IMR-90 (cell line): ENCODE measurements around the gene SRGAP3. TPM values are rescaled to one million over a fixed set of nuclear protein-coding genes. Genes with fewer than 3 reads are reported as not detected.

ENCODE experiments used
- ATAC-seq: fragments of 200-7000 bp; cut with Tn5 transposase; 2 replicates; pipeline ENCODE4 v1.9.1; 2020; ENCODE audit warnings: low read depth, mild to moderate bottlenecking, moderate library complexity
- BruUV-seq: library from RNA; stranded (reverse); fragments of 400-500 nt; replicated peaks from 2 replicates; lab custom pipeline; 2021; lab: Mats Ljungman, UMichigan
- CTCF ChIA-PET: fragments of 300-600 bp; formaldehyde crosslinking; extraction: SDS; loops from one replicate; lab custom pipeline; 2021; ENCODE audit warnings: antibody characterized with exemption; lab: Yijun Ruan, JAX
- POLR2A ChIA-PET: fragments of 300-600 bp; sonication (Branson Sonifier 250); formaldehyde crosslinking; loops from one replicate; lab custom pipeline; 2022; ENCODE audit warnings: antibody characterized with exemption; ENCODE audit not compliant: unreplicated experiment; lab: Charles Lee
- DNase-seq: peaks from one replicate; pipeline ENCODE4 v3.0.0; 2013
- H2AFZ ChIP-seq: replicated peaks from 2 replicates; pipeline ENCODE3; 2013; ENCODE audit warnings: low read length, mild to moderate bottlenecking; ENCODE audit not compliant: poor library complexity
- H2AK5ac ChIP-seq: 2 replicates; pipeline ENCODE4 v1.6.1; 2013; ENCODE audit warnings: low read depth, low read length, inconsistent platforms
- H2AK9ac ChIP-seq: replicated peaks from 2 replicates; pipeline ENCODE3; 2013; ENCODE audit warnings: mild to moderate bottlenecking, low read depth, low read length, moderate library complexity; ENCODE audit not compliant: poor library complexity
- H2BK120ac ChIP-seq: 2 replicates; pipeline ENCODE4 v1.6.1; 2013; ENCODE audit warnings: low read depth, low read length, inconsistent platforms
- H2BK15ac ChIP-seq: 3 replicates; pipeline ENCODE4 v1.6.1; 2013; ENCODE audit warnings: low read depth, low read length, inconsistent platforms
- H2BK20ac ChIP-seq: 2 replicates; pipeline ENCODE4 v1.6.1; 2013; ENCODE audit warnings: low read depth, mild to moderate bottlenecking, inconsistent platforms, low read length, moderate library complexity
- H2BK5ac ChIP-seq: 2 replicates; pipeline ENCODE4 v1.6.1; 2013; ENCODE audit warnings: mild to moderate bottlenecking, low read depth, low read length, inconsistent platforms; ENCODE audit not compliant: poor library complexity, severe bottlenecking
- H3K14ac ChIP-seq: replicated peaks from 2 replicates; pipeline ENCODE4 v1.6.1; 2013; ENCODE audit warnings: low read depth, low read length, inconsistent platforms
- H3K18ac ChIP-seq: 2 replicates; pipeline ENCODE4 v1.6.1; 2013; ENCODE audit warnings: low read depth, low read length, control low read depth
- H3K23ac ChIP-seq: 2 replicates; pipeline ENCODE4 v1.6.1; 2013; ENCODE audit warnings: low read depth, low read length, inconsistent platforms
- H3K27ac ChIP-seq: 2 replicates; pipeline ENCODE4 v1.5.1; 2013; ENCODE audit warnings: mild to moderate bottlenecking, control low read depth, low read length; ENCODE audit not compliant: insufficient read depth
- H3K27me3 ChIP-seq: 2 replicates; pipeline ENCODE4 v1.6.1; 2013; ENCODE audit warnings: low read length; ENCODE audit not compliant: control insufficient read depth, insufficient read depth
- H3K36me3 ChIP-seq: 2 replicates; pipeline ENCODE4 v1.6.1; 2013; ENCODE audit warnings: low read length, mixed read lengths; ENCODE audit not compliant: control insufficient read depth, insufficient read depth
- H3K4ac ChIP-seq: 2 replicates; pipeline ENCODE4 v1.6.1; 2013; ENCODE audit warnings: low read depth, low read length, inconsistent platforms
- H3K4me1 ChIP-seq: 2 replicates; pipeline ENCODE4 v1.6.1; 2013; ENCODE audit warnings: low read length, mixed read lengths; ENCODE audit not compliant: control insufficient read depth, insufficient read depth
- H3K4me2 ChIP-seq: 2 replicates; pipeline ENCODE4 v1.6.1; 2013; ENCODE audit warnings: low read depth, mild to moderate bottlenecking, control low read depth, low read length, moderate library complexity
- H3K4me3 ChIP-seq: 2 replicates; pipeline ENCODE4 v1.5.1; 2013; ENCODE audit warnings: low read depth, mild to moderate bottlenecking, control low read depth, low read length, moderate library complexity; ENCODE audit not compliant: insufficient read depth
- H3K56ac ChIP-seq: 2 replicates; pipeline ENCODE4 v1.6.1; 2013; ENCODE audit warnings: low read length, inconsistent platforms; ENCODE audit not compliant: insufficient read depth; ENCODE audit errors: extremely low read depth
- H3K79me1 ChIP-seq, 2 experiments: 2 replicates each; pipeline ENCODE4 v1.6.1; 2013; ENCODE audit warnings: low read length in 2 of 2, inconsistent platforms in 1 of 2, low read depth in 1 of 2
- H3K9ac ChIP-seq: 2 replicates; pipeline ENCODE4 v1.6.1; 2013; ENCODE audit warnings: low read depth, low read length, control low read depth
- H3K9me1 ChIP-seq: 2 replicates; pipeline ENCODE4 v1.6.1; 2013; ENCODE audit warnings: low read length, inconsistent platforms; ENCODE audit not compliant: insufficient read depth
- H3K9me3 ChIP-seq: 2 replicates; pipeline ENCODE4 v1.6.1; 2013; ENCODE audit warnings: low read length; ENCODE audit not compliant: control insufficient read depth, insufficient read depth
- H4K20me1 ChIP-seq: 2 replicates; pipeline ENCODE4 v1.6.1; 2013; ENCODE audit warnings: low read length, inconsistent platforms; ENCODE audit not compliant: insufficient read depth
- H4K5ac ChIP-seq: 2 replicates; pipeline ENCODE4 v1.6.1; 2013; ENCODE audit warnings: mild to moderate bottlenecking, low read depth, low read length, control low read depth
- H4K8ac ChIP-seq, 2 experiments: 2 replicates each; pipeline ENCODE4 v1.6.1; 2013; ENCODE audit warnings: low read depth in 2 of 2, low read length in 2 of 2, control low read depth in 1 of 2, inconsistent platforms in 1 of 2
- H4K91ac ChIP-seq: 2 replicates; pipeline ENCODE4 v1.6.1; 2013; ENCODE audit warnings: low read depth, low read length, inconsistent platforms; ENCODE audit not compliant: insufficient read depth
- BHLHE40 ChIP-seq: fragments of 150-350 bp; IDR thresholded peaks from 2 replicates; pipeline ENCODE4 v1.6.1; 2016; ENCODE audit warnings: mild to moderate bottlenecking, low read depth, low read length
- CEBPB ChIP-seq: IDR thresholded peaks from 2 replicates; pipeline ENCODE4 v1.6.1; 2012; ENCODE audit warnings: low read depth, low read length, improper control_type of control experiment
- CHD1 ChIP-seq: IDR thresholded peaks from 2 replicates; pipeline ENCODE4 v1.6.1; 2012; ENCODE audit warnings: low read depth, low read length, improper control_type of control experiment
- CTCF ChIP-seq: conservative IDR thresholded peaks from 2 replicates; pipeline ENCODE4 v1.5.1; 2012; ENCODE audit warnings: mild to moderate bottlenecking, low read depth, low read length, improper control_type of control experiment
- FOS ChIP-seq: fragments of 150-350 bp; IDR thresholded peaks from 2 replicates; pipeline ENCODE4 v1.6.1; 2016; ENCODE audit warnings: low read depth, low read length
- MAFK ChIP-seq: IDR thresholded peaks from 2 replicates; pipeline ENCODE4 v1.6.1; 2012; ENCODE audit warnings: low read depth, low read length, improper control_type of control experiment
- MXI1 ChIP-seq: IDR thresholded peaks from 2 replicates; pipeline ENCODE4 v1.6.1; 2012; ENCODE audit warnings: low read depth, mild to moderate bottlenecking, low read length, moderate library complexity, borderline replicate concordance
- NFE2L2 ChIP-seq: fragments of 150-350 bp; IDR thresholded peaks from 2 replicates; pipeline ENCODE4 v1.6.1; 2016; ENCODE audit warnings: low read depth, mild to moderate bottlenecking, low read length
- POLR2A ChIP-seq: IDR thresholded peaks from 2 replicates; pipeline ENCODE4 v1.6.1; 2012; ENCODE audit warnings: mild to moderate bottlenecking, low read depth, low read length
- RAD21 ChIP-seq: IDR thresholded peaks from 2 replicates; pipeline ENCODE4 v1.6.1; 2012; ENCODE audit warnings: low read length, improper control_type of control experiment
- RCOR1 ChIP-seq: IDR thresholded peaks from 2 replicates; pipeline ENCODE4 v1.6.1; 2012; ENCODE audit warnings: mild to moderate bottlenecking, low read length, improper control_type of control experiment; ENCODE audit not compliant: insufficient replicate concordance
- RFX5 ChIP-seq: IDR thresholded peaks from 2 replicates; pipeline ENCODE4 v1.8.0; 2012; ENCODE audit warnings: low read depth, mild to moderate bottlenecking, low read length, moderate library complexity
- SMC3 ChIP-seq: fragments of 150-350 bp; IDR thresholded peaks from 2 replicates; pipeline ENCODE4 v1.6.1; 2016; ENCODE audit warnings: low read depth, mild to moderate bottlenecking, antibody characterized with exemption, low read length, moderate library complexity
- USF2 ChIP-seq: fragments of 150-350 bp; IDR thresholded peaks from 2 replicates; pipeline ENCODE4 v1.6.1; 2017; ENCODE audit warnings: mild to moderate bottlenecking, antibody characterized with exemption, low read length, low read depth
- WGBS, 2 experiments: methylation state at CpG; one replicate each; pipeline versions ENCODE4 v1.1.5 to v1.1.7; 2013; ENCODE audit warnings: missing lambda C conversion rate in 2 of 2; ENCODE audit not compliant: insufficient read length in 1 of 2; ENCODE audit errors: extremely low coverage in 2 of 2; 5-methylcytosine and 5-hydroxymethylcytosine counted together
- dilution Hi-C: fragments of 300-500 bp; cut with HindIII; formaldehyde crosslinking; loops from one replicate; pipeline ENCODE4 v1.14.3; 2018; ENCODE audit warnings: low sequenced_read_pairs; ENCODE audit not compliant: unreplicated experiment
- in situ Hi-C: fragments of 300-500 bp; cut with MboI; formaldehyde crosslinking; loops from 3 replicates; pipeline ENCODE4 v1.14.3; 2019; ENCODE audit warnings: low sequenced_read_pairs, inconsistent platforms, mixed read lengths
- intact Hi-C: fragments of 100-400 bp; cut with micrococcal nuclease; formaldehyde crosslinking; loops from 2 replicates; pipeline ENCODE4 v1.10.0; 2022
- polyA plus RNA-seq, 3 experiments: library from polyadenylated mRNA; depleted of rRNA; stranded (reverse); fragments of >200 nt; gene quantifications; 2 replicates each; pipeline ENCODE4 v1.2.3, GENCODE V29; 2012; ENCODE audit warnings: low replicate concordance in 1 of 3
- total RNA-seq: library from RNA; depleted of rRNA; stranded (reverse); fragments of >200 nt; gene quantifications from 2 replicates; pipeline ENCODE4 v1.2.3, GENCODE V29; 2012
- TF ChIP-seq, protein P1 (sequence below): fragments of 150-350 bp; IDR thresholded peaks from 2 replicates; pipeline ENCODE4 v1.6.1; 2016; ENCODE audit warnings: low read depth, mild to moderate bottlenecking, low read length, moderate library complexity, borderline replicate concordance

SRGAP3 gene
- total and polyA plus RNA-seq, 2 of the 4 experiments (the other 2 are of a cell fraction) = 0.68 to 1.4 TPM

- CTCF ChIA-PET = no interaction called here
- Histone ChIP-seq H2AFZ (no peak overlapping the region), H4K20me1 (no peaks in the 10 kb centered on the region), H3K14ac (no peak overlapping the region), H3K4me2 (no peak overlapping the region), H3K4me1 (no peaks in the 10 kb centered on the region), H2BK20ac (no peak overlapping the region), H2BK5ac (no peak overlapping the region), H2AK9ac (no peak overlapping the region), H3K4ac (no peak overlapping the region), H3K18ac (no peak overlapping the region), H3K23ac (no peak overlapping the region), H4K8ac (no peak overlapping the region), H3K79me1 (no peaks in the 10 kb centered on the region), H2AK5ac (no peak overlapping the region), H3K36me3 (no peaks in the 10 kb centered on the region), H4K91ac (no peak overlapping the region), H2BK120ac (no peak overlapping the region), H3K9me1 (no peaks in the 10 kb centered on the region), H3K9ac (no peak overlapping the region), H3K27me3 (peaks cover 9% of the 10 kb centered on the region), H3K27ac (no peak overlapping the region), H4K5ac (no peak overlapping the region), H2BK15ac (no peak overlapping the region), H3K4me3 (no peak overlapping the region), H3K56ac (no peak overlapping the region), H3K9me3 (no peaks in the 10 kb centered on the region)
- no TSS peak for BruUV-seq
- dilution Hi-C loops (no loop called here), intact Hi-C loops (no loop called here), in situ Hi-C loops (loop anchor here (25.0 kb wide), 2 partner anchors 302 to 402 kb away; partner anchors contain the start of gene OXTR)
- POLR2A ChIA-PET = no interaction called here
- DNase-seq (no peak), ATAC-seq (no peak)
- TF ChIP-seq FOS = no peak
- TF ChIP-seq CTCF = no peak
- TF ChIP-seq, protein P1, sequence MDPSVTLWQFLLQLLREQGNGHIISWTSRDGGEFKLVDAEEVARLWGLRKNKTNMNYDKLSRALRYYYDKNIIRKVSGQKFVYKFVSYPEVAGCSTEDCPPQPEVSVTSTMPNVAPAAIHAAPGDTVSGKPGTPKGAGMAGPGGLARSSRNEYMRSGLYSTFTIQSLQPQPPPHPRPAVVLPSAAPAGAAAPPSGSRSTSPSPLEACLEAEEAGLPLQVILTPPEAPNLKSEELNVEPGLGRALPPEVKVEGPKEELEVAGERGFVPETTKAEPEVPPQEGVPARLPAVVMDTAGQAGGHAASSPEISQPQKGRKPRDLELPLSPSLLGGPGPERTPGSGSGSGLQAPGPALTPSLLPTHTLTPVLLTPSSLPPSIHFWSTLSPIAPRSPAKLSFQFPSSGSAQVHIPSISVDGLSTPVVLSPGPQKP = no peak
- TF ChIP-seq NFE2L2 = no peak
- no peak for TF ChIP-seq CHD1
- no peak for TF ChIP-seq SMC3
- TF ChIP-seq POLR2A = no peak
- no peak for TF ChIP-seq BHLHE40
- no peak for TF ChIP-seq CEBPB
- TF ChIP-seq MXI1 = no peak
- TF ChIP-seq RAD21 = no peak
- TF ChIP-seq RCOR1 = no peak
- TF ChIP-seq RFX5 = no peak
- TF ChIP-seq USF2 = no peak
- no peak for TF ChIP-seq MAFK
- no CpG with 5 or more reads among the region's 9 CpGs for WGBS, 2 experiments
Measured at GRCh38 chr3:9064251-9064650, 185.2 kb downstream of the SRGAP3 start.
